ENCODE results near the gene RNF175.

Gene RNF175

GRCh38 chr4:153798420-153798819, 38.6 kb upstream of the RNF175 start:
- H3K27ac ChIP-seq = no peak overlapping the region
- TF ChIP-seq CTCF (conservative IDR thresholded peaks at IDR 0.05) = no peak

GRCh38 chr4:153794006-153794405, 34.2 kb upstream of the RNF175 start:
- H3K27ac ChIP-seq = peak overlapping the region; percentile 36; the same call in 1 of the 2 replicates
- TF ChIP-seq CTCF (conservative IDR thresholded peaks at IDR 0.05) = no peak

DNA sequence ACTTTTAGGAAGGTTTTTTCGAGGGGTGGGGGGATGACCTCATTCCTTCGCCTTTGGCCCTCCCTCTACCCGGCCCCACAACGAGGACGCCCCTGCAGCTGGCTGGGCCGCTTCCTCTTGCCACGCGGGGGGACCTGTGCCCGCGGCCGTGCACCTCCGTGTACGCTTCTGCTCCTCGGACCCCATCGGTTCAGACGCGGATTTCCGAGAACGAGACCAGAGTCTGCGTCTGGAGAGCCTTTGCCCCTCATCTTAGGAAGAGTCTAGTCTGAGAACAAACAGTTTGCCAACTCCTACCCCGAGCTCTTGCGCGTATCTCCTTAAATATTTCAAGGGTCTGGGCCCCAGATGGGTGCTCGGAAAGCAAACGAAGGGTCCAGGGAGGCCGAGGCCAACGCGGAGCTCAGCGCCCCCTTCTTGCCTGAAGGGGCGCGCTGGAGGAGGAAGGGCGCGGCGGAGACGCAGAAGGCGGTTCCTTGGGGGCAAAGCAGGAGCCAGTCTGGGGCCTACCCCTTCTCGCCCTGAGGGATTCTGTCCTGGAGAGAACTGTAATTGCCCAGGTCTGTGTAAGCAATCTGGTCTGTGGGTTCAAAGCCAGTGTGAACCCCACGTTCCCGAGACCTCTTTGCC, 32.9 kb upstream of the RNF175 start:
- TF ChIP-seq CTCF (conservative IDR thresholded peaks at IDR 0.05) = no peak
- H3K27ac ChIP-seq = no peak overlapping the region

GRCh38 chr4:153791746-153792617, 32.2 kb upstream of the RNF175 start:
- TF ChIP-seq CTCF (conservative IDR thresholded peaks at IDR 0.05) = no peak

DNA sequence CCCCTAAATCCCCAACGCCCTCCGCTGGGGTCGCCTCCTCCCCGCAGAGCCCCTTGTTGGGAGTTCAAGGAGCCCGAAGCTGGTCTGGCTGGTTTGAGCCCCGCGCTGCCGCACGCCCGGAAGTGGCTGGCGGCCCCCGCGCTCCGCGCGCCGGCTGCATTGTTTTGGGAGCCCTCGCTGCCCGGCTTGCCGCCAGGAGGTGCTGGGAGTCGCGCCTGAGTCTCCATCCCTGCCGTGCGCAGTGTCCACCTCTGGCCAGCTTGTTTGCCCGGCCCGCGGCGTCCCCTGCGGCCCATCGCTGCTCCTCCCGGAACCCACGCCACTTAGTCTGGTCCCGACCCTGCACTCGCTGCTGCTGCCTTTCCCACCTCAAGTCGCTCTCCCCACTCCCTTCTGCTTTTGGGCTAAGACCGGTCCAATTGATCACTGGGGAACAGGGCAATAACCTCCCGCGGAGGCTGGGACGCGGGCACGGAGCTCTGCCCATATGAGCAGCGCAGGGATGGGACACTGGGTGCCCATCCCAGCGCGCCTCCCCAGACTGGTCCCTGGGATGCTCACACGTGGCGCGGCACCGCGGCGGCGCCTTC, 31.2 kb upstream of the RNF175 start:
- H3K27ac ChIP-seq = no peak overlapping the region
- TF ChIP-seq CTCF (conservative IDR thresholded peaks at IDR 0.05) = no peak

More at GRCh38 chr4:153791746-153792617, 32.2 kb upstream of the RNF175 start:
- H3K27ac ChIP-seq = no peak overlapping the region

- no peak for TF ChIP-seq CTCF (conservative IDR thresholded peaks at IDR 0.05)
- H3K27ac ChIP-seq = no peak overlapping the region
Observed at GRCh38 chr4:153790500-153790865, 30.7 kb upstream of the RNF175 start.

DNA sequence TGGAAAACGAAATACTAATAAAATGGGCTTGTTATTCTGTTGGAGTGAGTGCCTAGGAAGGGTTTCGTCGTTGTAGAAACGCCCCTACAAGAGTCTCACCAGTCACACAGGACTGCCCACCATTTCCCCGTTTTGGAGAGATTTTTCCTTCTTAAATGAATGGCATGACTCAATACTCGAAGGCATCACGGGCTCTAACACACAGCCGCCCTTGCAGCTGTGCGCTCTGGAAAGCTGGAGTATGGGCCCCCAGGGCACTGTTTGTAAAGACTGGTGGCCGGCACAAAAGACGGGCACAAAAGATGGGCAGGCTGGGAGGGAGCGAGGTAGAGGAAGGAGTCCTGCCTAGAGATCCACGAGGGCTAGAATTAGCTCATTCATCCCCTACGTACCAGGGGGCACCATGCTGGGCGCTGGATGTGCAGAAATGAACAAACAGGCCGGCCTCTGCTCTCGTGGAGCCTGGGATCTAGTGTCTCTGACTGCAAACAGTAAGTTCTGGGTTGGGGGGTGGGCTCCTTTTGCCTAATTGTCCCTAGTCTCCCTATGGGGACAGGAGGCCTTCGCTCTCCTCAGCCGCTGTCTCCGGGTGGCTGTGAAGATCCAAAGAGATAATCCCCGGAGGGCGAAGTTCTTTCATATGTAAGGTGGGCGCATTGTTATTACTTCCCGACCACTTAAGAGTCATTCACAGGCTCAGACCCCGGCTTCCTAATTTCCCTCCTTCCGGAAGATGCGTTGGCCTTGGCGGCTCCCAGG, 30.1 kb upstream of the RNF175 start:
- H3K27ac ChIP-seq = no peak overlapping the region
- no peak for TF ChIP-seq CTCF (conservative IDR thresholded peaks at IDR 0.05)

All from VCaP (cell line).